SK-N-SH (cell line): ENCODE data around the gene SNX27. TPM values are rescaled to one million over a fixed set of nuclear protein-coding genes. Genes with fewer than 3 reads are reported as not detected.

Experiments used
- CTCF ChIA-PET: fragments of 300-600, 350-600 bp; formaldehyde crosslinking; extraction: SDS; loops from one replicate; lab custom pipeline; 2021; lab: Yijun Ruan, JAX
- POLR2A ChIA-PET: fragments of 350-600 bp; sonication (Branson Sonifier 250); formaldehyde crosslinking; extraction: SDS; loops from one replicate; lab custom pipeline; 2020; ENCODE audit warnings: antibody characterized with exemption, inconsistent platforms; lab: Yijun Ruan, JAX
- DNase-seq: peaks from one replicate; pipeline ENCODE4 v3.0.0; 2012
- H2AFZ ChIP-seq: fragments of 200-600 bp; sonication (generic); 2 replicates; pipeline ENCODE4 v1.8.1; 2016; ENCODE audit warnings: antibody characterized with exemption, mild to moderate bottlenecking, low read depth
- H3F3A ChIP-seq: fragments of 200-600 bp; sonication (generic); replicated peaks from 2 replicates; pipeline ENCODE3; 2016; ENCODE audit warnings: antibody characterized with exemption, mild to moderate bottlenecking; ENCODE audit not compliant: insufficient read depth
- H3K27ac ChIP-seq, 2 experiments: fragments of 200-500 bp in 1 of 2; fragments of 200-600 bp in 1 of 2; sonication (Bioruptor generic) in 1 of 2; sonication (generic), shearing (Covaris generic) in 1 of 2; 2 replicates each; pipeline versions ENCODE4 v1.5.1 to v1.6.1; 2014 to 2016; ENCODE audit warnings: low read depth in 2 of 2, inconsistent platforms in 1 of 2, low read length in 1 of 2, mild to moderate bottlenecking in 1 of 2, mixed read lengths in 1 of 2
- H3K27me3 ChIP-seq: fragments of 200-600 bp; sonication (generic), shearing (Covaris generic); 2 replicates; pipeline ENCODE4 v1.6.1; 2016; ENCODE audit warnings: mixed run types; ENCODE audit not compliant: insufficient read depth
- H3K36me3 ChIP-seq, 2 experiments: fragments of 200-500 bp in 1 of 2; fragments of 200-600 bp in 1 of 2; sonication (Bioruptor generic) in 1 of 2; sonication (generic) in 1 of 2; replicated peaks in 1 of 2; 2 replicates each; pipeline versions ENCODE3 to v1.5.1; 2014 to 2016; ENCODE audit warnings: low read length in 1 of 2, mild to moderate bottlenecking in 1 of 2; ENCODE audit not compliant: insufficient read depth in 2 of 2, control insufficient read depth in 1 of 2
- H3K4me1 ChIP-seq, 2 experiments: fragments of 200-500 bp in 1 of 2; fragments of 200-600 bp in 1 of 2; sonication (Bioruptor generic) in 1 of 2; sonication (generic), shearing (Covaris generic) in 1 of 2; 2 replicates each; pipeline versions ENCODE4 v1.5.1 to v1.6.1; 2014 to 2016; ENCODE audit warnings: low read depth in 1 of 2, low read length in 1 of 2, mixed run types in 1 of 2; ENCODE audit not compliant: insufficient read depth in 2 of 2, control insufficient read depth in 1 of 2
- H3K4me2 ChIP-seq: fragments of 200-600 bp; sonication (generic), shearing (Covaris generic); 2 replicates; pipeline ENCODE4 v1.6.1; 2017; ENCODE audit warnings: mixed run types
- H3K4me3 ChIP-seq, 2 experiments: fragments of 200-500 bp in 1 of 2; fragments of 200-600 bp in 1 of 2; sonication (Bioruptor generic) in 1 of 2; sonication (generic), shearing (Covaris generic) in 1 of 2; 2 replicates each; pipeline versions ENCODE4 v1.5.1 to v1.8.1; 2014 to 2016; ENCODE audit warnings: low read depth in 2 of 2, inconsistent platforms in 1 of 2, low read length in 1 of 2, mild to moderate bottlenecking in 1 of 2, mixed read lengths in 1 of 2, moderate library complexity in 1 of 2
- H3K79me2 ChIP-seq: fragments of 200-600 bp; sonication (generic); 2 replicates; pipeline ENCODE4 v1.8.1; 2017; ENCODE audit warnings: mild to moderate bottlenecking; ENCODE audit not compliant: insufficient read depth
- H3K9ac ChIP-seq: fragments of 200-600 bp; sonication (generic); 2 replicates; pipeline ENCODE4 v1.6.1; 2017; ENCODE audit warnings: mixed run types
- H3K9me2 ChIP-seq: fragments of 200-600 bp; sonication (generic); 2 replicates; pipeline ENCODE4 v1.6.1; 2017; ENCODE audit warnings: mixed run types
- H3K9me3 ChIP-seq: fragments of 200-600 bp; sonication (generic); 2 replicates; pipeline ENCODE4 v1.6.1; 2017; ENCODE audit warnings: mixed run types, mild to moderate bottlenecking, moderate library complexity
- H4K20me1 ChIP-seq: fragments of 200-600 bp; sonication (generic); 2 replicates; pipeline ENCODE4 v1.6.1; 2017; ENCODE audit warnings: mild to moderate bottlenecking, mixed run types; ENCODE audit not compliant: insufficient read depth
- CHD2 ChIP-seq: fragments of 150-350 bp; IDR thresholded peaks from 2 replicates; pipeline ENCODE4 v1.6.1; 2018; ENCODE audit warnings: low read length; ENCODE audit not compliant: partially characterized antibody
- ELF1 ChIP-seq: IDR thresholded peaks from 2 replicates; pipeline ENCODE4 v1.4.0; 2012
- FOSL2 ChIP-seq: IDR thresholded peaks from 2 replicates; pipeline ENCODE4 v1.4.0; 2012; ENCODE audit warnings: low read depth, mild to moderate bottlenecking, moderate library complexity, borderline replicate concordance
- GABPA ChIP-seq: IDR thresholded peaks from 2 replicates; pipeline ENCODE4 v1.4.0; 2012; ENCODE audit warnings: low read depth, mild to moderate bottlenecking
- GATA2 ChIP-seq: sonication (generic); formaldehyde crosslinking; IDR thresholded peaks from 2 replicates; pipeline ENCODE4 v1.5.0; 2020; ENCODE audit warnings: mild to moderate bottlenecking, missing genetic modification reagents
- MAX ChIP-seq: IDR thresholded peaks from 2 replicates; pipeline ENCODE4 v1.4.0; 2012; ENCODE audit warnings: low read depth
- MEF2A ChIP-seq: IDR thresholded peaks from 2 replicates; pipeline ENCODE4 v1.4.0; 2012; ENCODE audit warnings: low read depth, borderline replicate concordance
- MXI1 ChIP-seq: IDR thresholded peaks from 2 replicates; pipeline ENCODE4 v1.6.1; 2012; ENCODE audit warnings: mild to moderate bottlenecking, low read depth, low read length, improper control_type of control experiment
- NRF1 ChIP-seq: IDR thresholded peaks from 2 replicates; pipeline ENCODE4 v1.6.1; 2012; ENCODE audit warnings: low read depth, mild to moderate bottlenecking, low read length
- RAD21 ChIP-seq: IDR thresholded peaks from 2 replicates; pipeline ENCODE4 v1.6.1; 2012; ENCODE audit warnings: mild to moderate bottlenecking, low read length
- REST ChIP-seq: IDR thresholded peaks from 2 replicates; pipeline ENCODE4 v1.6.1; 2012; ENCODE audit warnings: mild to moderate bottlenecking, low read depth, low read length, moderate library complexity
- SIN3A ChIP-seq: IDR thresholded peaks from 2 replicates; pipeline ENCODE4 v1.6.1; 2012; ENCODE audit warnings: low read depth, mild to moderate bottlenecking, low read length, moderate library complexity, borderline replicate concordance
- SMC3 ChIP-seq: IDR thresholded peaks from 2 replicates; pipeline ENCODE4 v1.6.1; 2012; ENCODE audit warnings: low read depth, low read length, improper control_type of control experiment
- TAF1 ChIP-seq: IDR thresholded peaks from 2 replicates; pipeline ENCODE4 v1.6.1; 2012; ENCODE audit warnings: low read depth, mild to moderate bottlenecking, low read length, moderate library complexity, borderline replicate concordance
- TCF12 ChIP-seq: IDR thresholded peaks from 2 replicates; pipeline ENCODE4 v1.4.0; 2012
- TEAD4 ChIP-seq: IDR thresholded peaks from 2 replicates; pipeline ENCODE4 v1.4.0; 2012; ENCODE audit warnings: mild to moderate bottlenecking, borderline replicate concordance; ENCODE audit not compliant: insufficient read depth
- USF2 ChIP-seq: fragments of 150-350 bp; IDR thresholded peaks from 2 replicates; pipeline ENCODE4 v1.6.1; 2017; ENCODE audit warnings: antibody characterized with exemption, low read length, low read depth, borderline replicate concordance
- YY1 ChIP-seq: IDR thresholded peaks from 2 replicates; pipeline ENCODE4 v1.4.0; 2012; ENCODE audit warnings: low read depth, mild to moderate bottlenecking
- ZBTB33 ChIP-seq: IDR thresholded peaks from 2 replicates; pipeline ENCODE4 v1.4.0; 2012; ENCODE audit warnings: low read depth, borderline replicate concordance
- WGBS: methylation state at CpG from one replicate; pipeline ENCODE4 v1.1.6; 2017; ENCODE audit warnings: low lambda C conversion rate; 5-methylcytosine and 5-hydroxymethylcytosine counted together
- polyA plus RNA-seq, 3 experiments: library from polyadenylated mRNA; depleted of rRNA; stranded (reverse); fragments of >200 nt; gene quantifications; 2 replicates each; pipeline ENCODE4 v1.2.3, GENCODE V29; 2012

Gene SNX27
- polyA plus RNA-seq, 1 of the 3 experiments (the other 2 are of a cell fraction) = 10.8 TPM

- Histone ChIP-seq H3K9ac (no peak overlapping the region), H3K79me2 (no peaks in the 10 kb centered on the region), H3K27ac (no peak overlapping the region), H3K36me3 (peaks cover 0 to 20% of the 10 kb centered on the region in 2 experiments), H3K4me2 (no peak overlapping the region), H3K9me3 (no peaks in the 10 kb centered on the region), H2AFZ (no peak overlapping the region), H3K9me2 (no peaks in the 10 kb centered on the region), H3K4me1 (no peaks in the 10 kb centered on the region), H3F3A (no peaks in the 10 kb centered on the region), H4K20me1 (no peaks in the 10 kb centered on the region), H3K4me3 (no peak overlapping the region), H3K27me3 (no peaks in the 10 kb centered on the region)
- 75% methylated on average over 4 of the region's 4 CpGs for WGBS
- CTCF ChIA-PET = interaction anchor here (1.7 kb wide), 1 partner anchor 31 kb away, joined by 5 read pairs; no protein-coding TSS in a partner anchor
- no peak for TF ChIP-seq MXI1
- no peak for TF ChIP-seq SMC3
- TF ChIP-seq SIN3A = no peak
- TF ChIP-seq CHD2 = no peak
- no peak for TF ChIP-seq NRF1
- TF ChIP-seq RAD21 = no peak
- TF ChIP-seq MAX = no peak
- no peak for TF ChIP-seq GABPA
- TF ChIP-seq TAF1 = no peak
- TF ChIP-seq GATA2 (CRISPR knock-in tag) = no peak
- TF ChIP-seq YY1 = no peak
- TF ChIP-seq FOSL2 = no peak
- TF ChIP-seq MEF2A = no peak
- no peak for TF ChIP-seq ELF1
- no peak for TF ChIP-seq USF2
- no peak for TF ChIP-seq REST
- TF ChIP-seq ZBTB33 = no peak
- no peak for TF ChIP-seq TEAD4
- TF ChIP-seq TCF12 = no peak
- DNase-seq = no peak
- POLR2A ChIA-PET = no interaction called here
Observed at GRCh38 chr1:151704246-151704645, 92.4 kb downstream of the SNX27 start.
